ENCODE results near the gene ZFAND3.

DNA sequence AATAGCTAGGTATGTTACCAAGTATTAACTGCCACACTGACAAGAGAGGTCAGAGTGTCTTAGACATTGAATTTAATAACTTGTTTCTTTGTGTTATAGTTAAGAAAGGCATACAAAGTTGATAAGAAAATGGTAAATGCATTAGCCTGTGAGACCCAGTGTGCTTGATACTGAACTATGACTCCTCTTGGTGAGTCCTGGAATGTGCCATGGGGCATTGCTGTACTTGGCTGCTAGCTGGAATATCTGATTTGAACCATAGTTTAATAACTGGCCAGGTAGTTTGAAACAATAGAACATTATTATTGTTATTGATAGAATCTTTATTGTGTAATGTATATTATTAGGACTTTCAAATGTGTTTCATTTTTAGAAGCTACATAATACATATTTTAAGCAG, 70.0 kb downstream of the ZFAND3 start:
- TF ChIP-seq POLR2A (IDR thresholded peaks at IDR 0.05) = no peak
- TF ChIP-seq, protein P1, sequence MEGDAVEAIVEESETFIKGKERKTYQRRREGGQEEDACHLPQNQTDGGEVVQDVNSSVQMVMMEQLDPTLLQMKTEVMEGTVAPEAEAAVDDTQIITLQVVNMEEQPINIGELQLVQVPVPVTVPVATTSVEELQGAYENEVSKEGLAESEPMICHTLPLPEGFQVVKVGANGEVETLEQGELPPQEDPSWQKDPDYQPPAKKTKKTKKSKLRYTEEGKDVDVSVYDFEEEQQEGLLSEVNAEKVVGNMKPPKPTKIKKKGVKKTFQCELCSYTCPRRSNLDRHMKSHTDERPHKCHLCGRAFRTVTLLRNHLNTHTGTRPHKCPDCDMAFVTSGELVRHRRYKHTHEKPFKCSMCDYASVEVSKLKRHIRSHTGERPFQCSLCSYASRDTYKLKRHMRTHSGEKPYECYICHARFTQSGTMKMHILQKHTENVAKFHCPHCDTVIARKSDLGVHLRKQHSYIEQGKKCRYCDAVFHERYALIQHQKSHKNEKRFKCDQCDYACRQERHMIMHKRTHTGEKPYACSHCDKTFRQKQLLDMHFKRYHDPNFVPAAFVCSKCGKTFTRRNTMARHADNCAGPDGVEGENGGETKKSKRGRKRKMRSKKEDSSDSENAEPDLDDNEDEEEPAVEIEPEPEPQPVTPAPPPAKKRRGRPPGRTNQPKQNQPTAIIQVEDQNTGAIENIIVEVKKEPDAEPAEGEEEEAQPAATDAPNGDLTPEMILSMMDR (IDR thresholded peaks at IDR 0.05) = no peak

All from testis (tissue), 2 donors.